HG02610 (cell line): ENCODE measurements around the gene RNU7-1.

ENCODE experiments used
- ATAC-seq: cut with Tn5 transposase; IDR thresholded peaks from one replicate; pipeline ENCODE4 v1.9.1; 2021; ENCODE audit warnings: mild to moderate bottlenecking, moderate library complexity; ENCODE audit not compliant: unreplicated experiment

Gene RNU7-1

GRCh38 chr12:6963016-6963731 lies 19.6 kb downstream of the RNU7-1 start:
- ATAC-seq, result no peak

GRCh38 chr12:6963791-6964413 lies 20.3 kb downstream of the RNU7-1 start:
- ATAC-seq, result no peak

GRCh38 chr12:6964605-6965025 lies 21.0 kb downstream of the RNU7-1 start:
- no peak for ATAC-seq

GRCh38 chr12:6965026-6965661 lies 21.5 kb downstream of the RNU7-1 start:
- ATAC-seq, result peak; percentile 31

GRCh38 chr12:6965714-6966113 lies 22.1 kb downstream of the RNU7-1 start:
- ATAC-seq, result no peak

- no peak for ATAC-seq
These were observed 22.7 kb downstream of the RNU7-1 start for GRCh38 chr12:6966351-6966750.

- no peak for ATAC-seq
These were observed 24.1 kb downstream of the RNU7-1 start for GRCh38 chr12:6967651-6968100.

- no peak for ATAC-seq
These were observed 24.8 kb downstream of the RNU7-1 start for GRCh38 chr12:6968426-6968825.

- peak; percentile 20 for ATAC-seq
These were observed 26.5 kb downstream of the RNU7-1 start for GRCh38 chr12:6970096-6970527.

- no peak for ATAC-seq
These were observed 30.6 kb downstream of the RNU7-1 start for GRCh38 chr12:6974180-6974579.

GRCh38 chr12:6975297-6976032 lies 31.8 kb downstream of the RNU7-1 start:
- ATAC-seq, result no peak

- no peak for ATAC-seq
These were observed 34.0 kb downstream of the RNU7-1 start for GRCh38 chr12:6977653-6978052.

- ATAC-seq, result no peak
These were observed 34.6 kb downstream of the RNU7-1 start for GRCh38 chr12:6978188-6978587.

GRCh38 chr12:6978611-6979011 lies 35.0 kb downstream of the RNU7-1 start:
- ATAC-seq, result no peak

GRCh38 chr12:6979021-6979420 lies 35.4 kb downstream of the RNU7-1 start:
- no peak for ATAC-seq

- no peak for ATAC-seq
These were observed 35.8 kb downstream of the RNU7-1 start for GRCh38 chr12:6979453-6979852.

- no peak for ATAC-seq
These were observed 36.5 kb downstream of the RNU7-1 start for GRCh38 chr12:6980075-6980474.

GRCh38 chr12:6980740-6981139 lies 37.1 kb downstream of the RNU7-1 start:
- no peak for ATAC-seq

GRCh38 chr12:6981152-6982052 lies 37.8 kb downstream of the RNU7-1 start:
- no peak for ATAC-seq

GRCh38 chr12:6982532-6982931 lies 38.9 kb downstream of the RNU7-1 start:
- ATAC-seq, result no peak
